K562 treated with DMSO at 1 percent for 4 hours (cell line): ENCODE results near the gene CYBRD1. TPM values are rescaled to one million over a fixed set of nuclear protein-coding genes. Genes with fewer than 3 reads are reported as not detected.

Source experiments
- total RNA-seq: library from RNA; unstranded; fragments of 300-600 nt; gene quantifications from 2 replicates; pipeline ENCODE4 v1.2.3, GENCODE V29; 2022; ENCODE audit not compliant: insufficient read depth

The CYBRD1 gene, protein sequence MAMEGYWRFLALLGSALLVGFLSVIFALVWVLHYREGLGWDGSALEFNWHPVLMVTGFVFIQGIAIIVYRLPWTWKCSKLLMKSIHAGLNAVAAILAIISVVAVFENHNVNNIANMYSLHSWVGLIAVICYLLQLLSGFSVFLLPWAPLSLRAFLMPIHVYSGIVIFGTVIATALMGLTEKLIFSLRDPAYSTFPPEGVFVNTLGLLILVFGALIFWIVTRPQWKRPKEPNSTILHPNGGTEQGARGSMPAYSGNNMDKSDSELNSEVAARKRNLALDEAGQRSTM
- total RNA-seq: 10.7 and 11.3 TPM in 2 replicates

DNA sequence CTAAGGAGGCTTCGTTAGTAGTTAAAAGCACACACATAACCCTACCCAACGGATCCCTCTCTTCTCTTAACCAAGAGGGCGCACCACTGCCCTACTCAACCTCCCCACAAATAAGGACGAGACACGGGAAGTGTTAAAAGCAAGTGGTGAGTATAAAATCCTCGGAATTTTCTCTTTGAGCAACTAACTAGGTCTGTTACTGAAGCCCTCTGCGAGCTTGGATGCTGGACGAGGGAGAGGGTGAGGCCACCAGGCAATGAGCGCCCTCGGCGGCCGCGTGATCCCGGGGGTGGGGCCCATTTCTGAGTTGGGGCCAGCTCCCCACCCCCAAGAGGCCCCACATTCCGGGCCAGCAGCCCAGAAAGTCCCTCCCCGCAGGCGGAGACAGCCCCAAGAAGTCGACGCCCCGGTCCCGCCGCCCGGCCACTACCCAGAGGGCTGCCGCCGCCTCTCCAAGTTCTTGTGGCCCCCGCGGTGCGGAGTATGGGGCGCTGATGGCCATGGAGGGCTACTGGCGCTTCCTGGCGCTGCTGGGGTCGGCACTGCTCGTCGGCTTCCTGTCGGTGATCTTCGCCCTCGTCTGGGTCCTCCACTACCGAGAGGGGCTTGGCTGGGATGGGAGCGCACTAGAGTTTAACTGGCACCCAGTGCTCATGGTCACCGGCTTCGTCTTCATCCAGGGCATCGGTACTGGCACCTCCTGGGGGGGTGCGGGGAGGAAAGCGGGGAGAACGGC is at the start of gene CYBRD1:
Gene CYBRD1 (plus strand): TSS at position 423 of the 736 bp plus-strand sequence. CDS start 72 bp downstream, at position 495.

Other genes starting within 250 kb of the CYBRD1 start
- 2.1 and 4.2 TPM in 2 replicates for gene METTL8, start 88.5 kb upstream of the CYBRD1 start, total RNA-seq
- 6.8 and 8.5 TPM in 2 replicates for gene DCAF17, start 88.2 kb upstream of the CYBRD1 start, total RNA-seq
- gene DYNC1I2, start 165.0 kb downstream of the CYBRD1 start, total RNA-seq: 48.0 and 58.9 TPM in 2 replicates